Astrocyte (in vitro differentiated cells and primary cell): Measurements from ENCODE around the gene ATP10A. TPM values are rescaled to one million over a fixed set of nuclear protein-coding genes. Genes with fewer than 3 reads are reported as not detected.
A peak's percentile ranks its signal among the peaks of the same experiment; 100 is the strongest.

Source experiments
- DNase-seq: peaks from one replicate; pipeline ENCODE4 v3.0.0-alpha.2; 2010; ENCODE audit warnings: low read depth
- FAIRE-seq: peaks from 2 replicates; lab custom pipeline; 2011; peaks lifted over from hg19 to GRCh38; lab: Jason Lieb, UNC
- H2AFZ ChIP-seq: 2 replicates; pipeline ENCODE4 v1.6.0; 2012; ENCODE audit warnings: low read depth, low read length, inconsistent platforms
- H3K27ac ChIP-seq: 2 replicates; pipeline ENCODE4 v1.5.1; 2011; ENCODE audit warnings: low read depth, low read length, inconsistent platforms
- H3K27me3 ChIP-seq: 2 replicates; pipeline ENCODE4 v1.6.0; 2011; ENCODE audit warnings: low read length, inconsistent platforms; ENCODE audit not compliant: insufficient read depth
- H3K36me3 ChIP-seq: 2 replicates; pipeline ENCODE4 v1.5.1; 2011; ENCODE audit warnings: low read length, inconsistent platforms; ENCODE audit not compliant: insufficient read depth
- H3K4me1 ChIP-seq: 2 replicates; pipeline ENCODE4 v1.5.1; 2011; ENCODE audit warnings: low read length, inconsistent platforms; ENCODE audit not compliant: insufficient read depth
- H3K4me2 ChIP-seq: 2 replicates; pipeline ENCODE4 v1.6.0; 2012; ENCODE audit warnings: low read length, inconsistent platforms
- H3K4me3 ChIP-seq: 2 replicates; pipeline ENCODE4 v1.5.1; 2011; ENCODE audit warnings: low read depth, mild to moderate bottlenecking, low read length, inconsistent platforms; ENCODE audit not compliant: insufficient read depth
- H3K79me2 ChIP-seq: 2 replicates; pipeline ENCODE4 v1.6.0; 2012; ENCODE audit warnings: mild to moderate bottlenecking, low read length, inconsistent platforms; ENCODE audit not compliant: insufficient read depth
- H3K9ac ChIP-seq: 2 replicates; pipeline ENCODE4 v1.6.0; 2012; ENCODE audit warnings: mild to moderate bottlenecking, low read length, inconsistent platforms
- H3K9me3 ChIP-seq: 2 replicates; pipeline ENCODE4 v1.5.1; 2012; ENCODE audit warnings: low read depth, mild to moderate bottlenecking, low read length, inconsistent platforms; ENCODE audit not compliant: insufficient read depth
- H4K20me1 ChIP-seq: 2 replicates; pipeline ENCODE4 v1.6.0; 2012; ENCODE audit warnings: low read length, inconsistent platforms; ENCODE audit not compliant: insufficient read depth
- H3K27ac Mint-ChIP-seq: one replicate; pipeline ENCODE4 v1.8.0; 2021; ENCODE audit warnings: mild to moderate bottlenecking, mixed read lengths; ENCODE audit not compliant: unreplicated experiment
- H3K27me3 Mint-ChIP-seq: one replicate; pipeline ENCODE4 v1.8.0; 2021; ENCODE audit warnings: low read depth, mixed read lengths; ENCODE audit not compliant: unreplicated experiment
- H3K36me3 Mint-ChIP-seq: one replicate; pipeline ENCODE4 v1.8.0; 2021; ENCODE audit warnings: low read depth, mixed read lengths; ENCODE audit not compliant: unreplicated experiment
- H3K4me1 Mint-ChIP-seq: one replicate; pipeline ENCODE4 v1.8.0; 2021; ENCODE audit warnings: low read depth, mixed read lengths; ENCODE audit not compliant: unreplicated experiment
- H3K4me3 Mint-ChIP-seq: one replicate; pipeline ENCODE4 v1.8.0; 2021; ENCODE audit warnings: mild to moderate bottlenecking, moderate library complexity, mixed read lengths; ENCODE audit not compliant: unreplicated experiment
- H3K9me3 Mint-ChIP-seq: one replicate; pipeline ENCODE4 v1.8.0; 2021; ENCODE audit warnings: mild to moderate bottlenecking, mixed read lengths; ENCODE audit not compliant: unreplicated experiment
- CTCF ChIP-seq: IDR thresholded peaks from 2 replicates; pipeline ENCODE4 v1.5.1; 2011; ENCODE audit warnings: low read depth, mild to moderate bottlenecking, inconsistent platforms, low read length, moderate library complexity; ENCODE audit not compliant: insufficient read depth
- EZH2 ChIP-seq: IDR thresholded peaks from 2 replicates; pipeline ENCODE4 v1.6.1; 2012; ENCODE audit warnings: mild to moderate bottlenecking, low read length, inconsistent platforms; ENCODE audit not compliant: insufficient read depth
- total RNA-seq: library from RNA; stranded (reverse); gene quantifications from 2 replicates; pipeline ENCODE4 v1.2.1, GENCODE V29; 2021

Gene ATP10A
- total RNA-seq, 1 donor from 2014 or later: 21.1 TPM

- Histone ChIP-seq H3K4me2 (no peak overlapping the region), H3K9ac (no peak overlapping the region), H3K36me3 (no peaks in the 10 kb centered on the region), H3K9me3 (no peaks in the 10 kb centered on the region), H2AFZ (no peak overlapping the region), H4K20me1 (no peaks in the 10 kb centered on the region), H3K27me3 (no peaks in the 10 kb centered on the region), H3K4me3 (no peak overlapping the region), H3K79me2 (no peaks in the 10 kb centered on the region), H3K4me1 (no peaks in the 10 kb centered on the region), H3K27ac (no peak overlapping the region)
- peaks cover 34% of the 10 kb centered on the region for H3K36me3 Mint-ChIP-seq
- H3K9me3 Mint-ChIP-seq: no peaks in the 10 kb centered on the region
- H3K27ac Mint-ChIP-seq: no peak overlapping the region
- no peak for DNase-seq
- H3K4me3 Mint-ChIP-seq: no peak overlapping the region
- no peaks in the 10 kb centered on the region for H3K27me3 Mint-ChIP-seq
- no peak for FAIRE-seq
- peaks cover 5% of the 10 kb centered on the region for H3K4me1 Mint-ChIP-seq
- no peak for TF ChIP-seq EZH2
- no peak for TF ChIP-seq CTCF
Measured at GRCh38 chr15:25764980-25765735, 98.0 kb downstream of the ATP10A start.

GRCh38 chr15:25763954-25764353 lies 99.2 kb downstream of the ATP10A start:
- FAIRE-seq (no peak), DNase-seq (no peak)
- TF ChIP-seq EZH2 (no peak), CTCF (no peak)
- H3K9me3 ChIP-seq: no peaks in the 10 kb centered on the region
- no peaks in the 10 kb centered on the region for H3K27me3 Mint-ChIP-seq
- no peaks in the 10 kb centered on the region for H3K79me2 ChIP-seq
- H3K4me1 ChIP-seq: no peaks in the 10 kb centered on the region
- no peak overlapping the region for H3K4me3 Mint-ChIP-seq
- H3K9me3 Mint-ChIP-seq: no peaks in the 10 kb centered on the region
- no peaks in the 10 kb centered on the region for H4K20me1 ChIP-seq
- no peak overlapping the region for H3K4me2 ChIP-seq
- no peaks in the 10 kb centered on the region for H3K36me3 ChIP-seq
- H3K27ac Mint-ChIP-seq: no peak overlapping the region
- H3K36me3 Mint-ChIP-seq: peaks cover 34% of the 10 kb centered on the region
- no peak overlapping the region for H3K4me3 ChIP-seq
- H3K27me3 ChIP-seq: no peaks in the 10 kb centered on the region
- no peak overlapping the region for H3K27ac ChIP-seq
- peaks cover 5% of the 10 kb centered on the region for H3K4me1 Mint-ChIP-seq
- no peak overlapping the region for H2AFZ ChIP-seq
- no peak overlapping the region for H3K9ac ChIP-seq

GRCh38 chr15:25763331-25763751 lies 99.8 kb downstream of the ATP10A start:
- H3K4me1 ChIP-seq: no peaks in the 10 kb centered on the region
- H3K27ac Mint-ChIP-seq: peak overlapping the region; percentile 35
- no peaks in the 10 kb centered on the region for H3K27me3 ChIP-seq
- no peak overlapping the region for H3K4me3 Mint-ChIP-seq
- no peaks in the 10 kb centered on the region for H3K36me3 ChIP-seq
- no peaks in the 10 kb centered on the region for H3K9me3 Mint-ChIP-seq
- TF ChIP-seq EZH2 (no peak), CTCF (no peak)
- H3K36me3 Mint-ChIP-seq: peaks cover 34% of the 10 kb centered on the region
- H2AFZ ChIP-seq: no peak overlapping the region
- no peak overlapping the region for H3K4me2 ChIP-seq
- H3K9ac ChIP-seq: no peak overlapping the region
- H4K20me1 ChIP-seq: no peaks in the 10 kb centered on the region
- no peak for FAIRE-seq
- DNase-seq: no peak
- no peaks in the 10 kb centered on the region for H3K9me3 ChIP-seq
- H3K27me3 Mint-ChIP-seq: no peaks in the 10 kb centered on the region
- H3K4me3 ChIP-seq: no peak overlapping the region
- no peak overlapping the region for H3K27ac ChIP-seq
- H3K4me1 Mint-ChIP-seq: peaks cover 5% of the 10 kb centered on the region
- H3K79me2 ChIP-seq: no peaks in the 10 kb centered on the region
